A549 treated with ZK216348 at 1 μM for 4 hours (cell line): Measurements from ENCODE around the gene OR2A14. TPM values are rescaled to one million over a fixed set of nuclear protein-coding genes. Genes with fewer than 3 reads are reported as not detected.

ENCODE experiments used
- total RNA-seq: library from RNA; stranded (reverse); fragments of 200-300 nt; extraction: Qiagen RNA extraction; gene quantifications from 5 replicates; pipeline ENCODE4 v1.2.3, GENCODE V29; 2022; ENCODE audit warnings: low read depth

Gene OR2A14
- not detected in 5 replicates for total RNA-seq

DNA sequence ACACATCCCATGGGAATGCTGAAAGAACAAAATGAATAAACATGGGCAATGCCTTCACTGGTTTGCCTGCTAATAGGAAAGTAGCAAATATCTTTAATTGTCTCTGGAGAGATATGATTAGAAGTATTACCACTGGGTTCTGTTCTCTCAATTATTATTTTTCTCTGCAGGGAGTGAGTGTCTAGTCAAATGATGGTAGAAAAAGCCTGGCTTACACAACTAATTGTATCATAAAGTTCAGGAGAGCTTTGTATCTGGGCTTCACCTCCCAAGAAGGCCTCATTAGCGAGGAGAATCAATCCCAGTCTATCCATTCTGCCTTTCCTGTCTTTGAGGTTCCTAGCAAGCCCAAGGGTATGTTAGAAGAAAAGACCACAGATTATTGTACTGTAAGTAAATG lies at the start of gene OR2A14:
TSS of gene OR2A14 (plus strand) at position 301 of the 400 bp plus-strand sequence. CDS start 5,937 bp downstream, outside the sequence.

GRCh38 chr7:144085978-144086377 lies 37.0 kb upstream of the OR2A14 start, which contains the start of gene OR2A12:
OR2A12 (plus strand) TSS chr7:144086278; CDS start chr7:144095108, 8,830 bp downstream.

DNA sequence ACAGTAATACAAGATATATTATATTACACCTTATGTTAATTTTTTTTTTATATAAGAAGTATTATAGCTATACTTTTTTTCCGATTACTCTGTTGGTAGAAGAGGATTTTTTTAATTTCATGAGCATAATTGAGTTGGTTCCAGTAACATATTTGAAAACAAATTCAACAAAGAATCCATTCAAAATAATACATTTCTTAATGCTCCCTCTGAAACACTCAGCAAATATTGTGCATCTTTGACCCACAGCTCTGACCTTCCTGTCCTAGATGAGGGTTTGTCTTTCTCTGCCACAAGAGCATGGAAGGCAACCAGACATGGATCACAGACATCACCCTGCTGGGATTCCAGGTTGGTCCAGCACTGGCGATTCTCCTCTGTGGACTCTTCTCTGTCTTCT lies 13.7 kb upstream of the OR2A14 start, which contains the start of gene OR2A2:
TSS of gene OR2A2 (plus strand) at position 301 of the 400 bp plus-strand sequence. CDS start at position 301, 0 bp downstream.

Other genes starting within 250 kb of the OR2A14 start
- gene TCAF1, start 221.0 kb upstream of the OR2A14 start, total RNA-seq = 11.8 to 21.6 TPM (median 17.9 TPM) in 5 replicates
- not detected in 5 replicates for gene OR2F2, start 187.9 kb upstream of the OR2A14 start, total RNA-seq
- not detected in 5 replicates for gene OR2F1, start 168.3 kb upstream of the OR2A14 start, total RNA-seq
- gene OR6B1, start 122.9 kb upstream of the OR2A14 start, total RNA-seq = not detected in 5 replicates
- not detected in 5 replicates for gene OR2A5, start 74.2 kb upstream of the OR2A14 start, total RNA-seq
- gene OR2A25, start 53.4 kb upstream of the OR2A14 start, total RNA-seq = not detected in 5 replicates
- gene OR2A12, start 36.9 kb upstream of the OR2A14 start, total RNA-seq = not detected in 5 replicates
- not detected in 5 replicates for gene OR2A2, start 13.6 kb upstream of the OR2A14 start, total RNA-seq
- not detected in 5 replicates for gene CTAGE4, start 60.3 kb downstream of the OR2A14 start, total RNA-seq
- 0.15 to 0.51 TPM (median 0.33 TPM) in 5 replicates for gene ARHGEF35, start 72.7 kb downstream of the OR2A14 start, total RNA-seq
- not detected in 5 replicates for gene OR2A42, start 116.4 kb downstream of the OR2A14 start, total RNA-seq
- gene OR2A7, start 141.6 kb downstream of the OR2A14 start, total RNA-seq = not detected in 5 replicates
- gene CTAGE8, start 146.1 kb downstream of the OR2A14 start, total RNA-seq = not detected in 5 replicates
- not detected in 5 replicates for gene OR2A1, start 189.2 kb downstream of the OR2A14 start, total RNA-seq
- 1.6 to 2.7 TPM (median 2.5 TPM) in 5 replicates for gene ARHGEF5, start 232.2 kb downstream of the OR2A14 start, total RNA-seq